Adrenal gland (tissue), 5 donors: ENCODE measurements around the gene HTR4.

Source experiments
- POLR2A ChIP-seq, 2 donors: fragments of 450-650 bp; IDR thresholded peaks; one replicate each; pipeline ENCODE4 v1.6.1; 2017; ENCODE audit warnings: antibody characterized with exemption in 2 of 2, mild to moderate bottlenecking in 2 of 2, moderate library complexity in 1 of 2
- TF ChIP-seq, protein P1 (sequence below), 6 experiments: fragments of 450-650 bp in 4 of 6; fragments of 200-600 bp in 2 of 6; sonication (generic) in 1 of 6; IDR thresholded peaks; 1 replicate in 5 of 6; 2 replicates in 1 of 6; pipeline versions ENCODE4 v1.5.1 to v1.8.0; 2016 to 2021; ENCODE audit warnings: antibody characterized with exemption in 6 of 6, mild to moderate bottlenecking in 2 of 6, moderate library complexity in 1 of 6
- donor health status: DM: no; HTN: no; CAD: no.

DNA sequence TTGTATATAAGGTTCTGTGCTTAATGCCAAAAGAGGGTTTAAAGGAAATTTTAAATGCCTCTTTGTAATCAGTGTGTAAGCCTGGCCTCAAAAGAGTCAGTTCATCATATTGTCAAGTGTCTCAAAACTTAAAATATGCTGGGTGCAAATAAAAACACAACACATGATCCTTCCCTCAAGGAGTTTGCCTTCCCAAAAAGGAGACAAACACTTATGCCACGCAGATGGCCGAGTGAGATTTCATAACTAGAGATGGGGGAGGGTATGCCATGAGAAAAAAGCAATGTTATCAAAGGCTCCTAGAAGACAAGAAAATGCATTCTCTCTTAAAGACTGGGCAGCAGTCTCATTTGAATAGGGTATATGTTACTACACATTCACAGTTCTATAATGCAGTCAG is 215.4 kb downstream of the HTR4 start:
- TF ChIP-seq POLR2A (IDR thresholded peaks at IDR 0.05): no peak
- TF ChIP-seq, protein P1, sequence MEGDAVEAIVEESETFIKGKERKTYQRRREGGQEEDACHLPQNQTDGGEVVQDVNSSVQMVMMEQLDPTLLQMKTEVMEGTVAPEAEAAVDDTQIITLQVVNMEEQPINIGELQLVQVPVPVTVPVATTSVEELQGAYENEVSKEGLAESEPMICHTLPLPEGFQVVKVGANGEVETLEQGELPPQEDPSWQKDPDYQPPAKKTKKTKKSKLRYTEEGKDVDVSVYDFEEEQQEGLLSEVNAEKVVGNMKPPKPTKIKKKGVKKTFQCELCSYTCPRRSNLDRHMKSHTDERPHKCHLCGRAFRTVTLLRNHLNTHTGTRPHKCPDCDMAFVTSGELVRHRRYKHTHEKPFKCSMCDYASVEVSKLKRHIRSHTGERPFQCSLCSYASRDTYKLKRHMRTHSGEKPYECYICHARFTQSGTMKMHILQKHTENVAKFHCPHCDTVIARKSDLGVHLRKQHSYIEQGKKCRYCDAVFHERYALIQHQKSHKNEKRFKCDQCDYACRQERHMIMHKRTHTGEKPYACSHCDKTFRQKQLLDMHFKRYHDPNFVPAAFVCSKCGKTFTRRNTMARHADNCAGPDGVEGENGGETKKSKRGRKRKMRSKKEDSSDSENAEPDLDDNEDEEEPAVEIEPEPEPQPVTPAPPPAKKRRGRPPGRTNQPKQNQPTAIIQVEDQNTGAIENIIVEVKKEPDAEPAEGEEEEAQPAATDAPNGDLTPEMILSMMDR (IDR thresholded peaks at IDR 0.05): no peak
